SU-DHL-6 (cell line): ENCODE results near the gene MAPK13.

Experiments
- H2AFZ ChIP-seq: fragments of 200-600 bp; sonication (generic); 2 replicates; pipeline ENCODE4 v1.6.1; 2014; ENCODE audit warnings: low read depth, mild to moderate bottlenecking, moderate library complexity, mixed read lengths, antibody characterized with exemption, low read length; ENCODE audit not compliant: severe bottlenecking
- H3F3A ChIP-seq: fragments of 200-600 bp; shearing (Covaris generic); 2 replicates; pipeline ENCODE4 v1.6.0; 2016; ENCODE audit warnings: antibody characterized with exemption, mild to moderate bottlenecking; ENCODE audit not compliant: insufficient read depth
- H3K27ac ChIP-seq: fragments of 200-600 bp; sonication (generic); 2 replicates; pipeline ENCODE4 v1.5.1; 2016; ENCODE audit warnings: low read depth, mild to moderate bottlenecking, low read length, moderate library complexity, mixed read lengths
- H3K27me3 ChIP-seq: fragments of 200-600 bp; sonication (generic), shearing (Covaris generic); 2 replicates; pipeline ENCODE4 v1.6.0; 2014; ENCODE audit warnings: mild to moderate bottlenecking, low read length
- H3K36me3 ChIP-seq: fragments of 200-600 bp; sonication (generic); 2 replicates; pipeline ENCODE4 v1.6.1; 2014; ENCODE audit warnings: mild to moderate bottlenecking, low read length, mixed read lengths
- H3K4me2 ChIP-seq: fragments of 300-600, 200-600 bp; shearing (Covaris generic), sonication (generic); 2 replicates; pipeline ENCODE4 v1.6.0; 2014; ENCODE audit warnings: low read length, low read depth, mild to moderate bottlenecking; ENCODE audit not compliant: poor library complexity, severe bottlenecking
- H3K4me3 ChIP-seq: fragments of 200-600 bp; sonication (generic); 2 replicates; pipeline ENCODE4 v1.5.1; 2014; ENCODE audit warnings: antibody characterized with exemption, low read length, mild to moderate bottlenecking, mixed read lengths; ENCODE audit not compliant: insufficient read depth, poor library complexity, severe bottlenecking
- H3K79me2 ChIP-seq: fragments of 200-600 bp; sonication (generic); 2 replicates; pipeline ENCODE4 v1.6.1; 2014; ENCODE audit warnings: mild to moderate bottlenecking, low read length, moderate library complexity; ENCODE audit not compliant: insufficient read depth
- H3K9ac ChIP-seq: fragments of 200-600 bp; sonication (generic); 2 replicates; pipeline ENCODE4 v1.7.0; 2014; ENCODE audit warnings: mild to moderate bottlenecking, low read length
- H3K9me2 ChIP-seq: fragments of 200-600 bp; sonication (generic); replicated peaks from 2 replicates; pipeline ENCODE4 v1.6.1; 2014; ENCODE audit warnings: low read length; ENCODE audit not compliant: insufficient read depth
- H3K9me3 ChIP-seq: fragments of 200-600 bp; sonication (generic); 2 replicates; pipeline ENCODE4 v1.6.1; 2014; ENCODE audit warnings: low read length, mixed read lengths; ENCODE audit not compliant: insufficient read depth
- H4K20me1 ChIP-seq: fragments of 200-600 bp; sonication (generic); 2 replicates; pipeline ENCODE4 v1.6.1; 2014; ENCODE audit warnings: low read depth, mild to moderate bottlenecking, antibody characterized with exemption, low read length, moderate library complexity, mixed read lengths
- EZH2phosphoT487 ChIP-seq: fragments of 200-600 bp; sonication (generic), shearing (Covaris generic); conservative IDR thresholded peaks from 2 replicates; pipeline ENCODE4 v1.6.1; 2018; ENCODE audit warnings: mild to moderate bottlenecking, antibody characterized with exemption, low read length, moderate library complexity, mixed read lengths
- TF ChIP-seq, protein P1 (sequence below): fragments of 200-600 bp; sonication (generic); IDR thresholded peaks from one replicate; pipeline ENCODE4 v1.5.1; 2017; ENCODE audit warnings: antibody characterized with exemption, mild to moderate bottlenecking, low read length, moderate library complexity; ENCODE audit not compliant: insufficient read depth, poor library complexity, severe bottlenecking

Gene MAPK13

GRCh38 chr6:36089048-36089447 is 41.3 kb upstream of the MAPK13 start:
- Histone ChIP-seq H2AFZ (no peak overlapping the region), H4K20me1 (no peaks in the 10 kb centered on the region), H3K9me3 (no peaks in the 10 kb centered on the region), H3K4me2 (no peak overlapping the region), H3K36me3 (peaks cover 8% of the 10 kb centered on the region), H3K79me2 (no peaks in the 10 kb centered on the region), H3K9ac (no peak overlapping the region), H3K27me3 (no peaks in the 10 kb centered on the region), H3K4me3 (no peak overlapping the region), H3F3A (peaks cover 25% of the 10 kb centered on the region), H3K27ac (no peak overlapping the region), H3K9me2 (no peaks in the 10 kb centered on the region)
- TF ChIP-seq, protein P1, sequence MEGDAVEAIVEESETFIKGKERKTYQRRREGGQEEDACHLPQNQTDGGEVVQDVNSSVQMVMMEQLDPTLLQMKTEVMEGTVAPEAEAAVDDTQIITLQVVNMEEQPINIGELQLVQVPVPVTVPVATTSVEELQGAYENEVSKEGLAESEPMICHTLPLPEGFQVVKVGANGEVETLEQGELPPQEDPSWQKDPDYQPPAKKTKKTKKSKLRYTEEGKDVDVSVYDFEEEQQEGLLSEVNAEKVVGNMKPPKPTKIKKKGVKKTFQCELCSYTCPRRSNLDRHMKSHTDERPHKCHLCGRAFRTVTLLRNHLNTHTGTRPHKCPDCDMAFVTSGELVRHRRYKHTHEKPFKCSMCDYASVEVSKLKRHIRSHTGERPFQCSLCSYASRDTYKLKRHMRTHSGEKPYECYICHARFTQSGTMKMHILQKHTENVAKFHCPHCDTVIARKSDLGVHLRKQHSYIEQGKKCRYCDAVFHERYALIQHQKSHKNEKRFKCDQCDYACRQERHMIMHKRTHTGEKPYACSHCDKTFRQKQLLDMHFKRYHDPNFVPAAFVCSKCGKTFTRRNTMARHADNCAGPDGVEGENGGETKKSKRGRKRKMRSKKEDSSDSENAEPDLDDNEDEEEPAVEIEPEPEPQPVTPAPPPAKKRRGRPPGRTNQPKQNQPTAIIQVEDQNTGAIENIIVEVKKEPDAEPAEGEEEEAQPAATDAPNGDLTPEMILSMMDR = no peak
- TF ChIP-seq EZH2phosphoT487 = no peak

DNA sequence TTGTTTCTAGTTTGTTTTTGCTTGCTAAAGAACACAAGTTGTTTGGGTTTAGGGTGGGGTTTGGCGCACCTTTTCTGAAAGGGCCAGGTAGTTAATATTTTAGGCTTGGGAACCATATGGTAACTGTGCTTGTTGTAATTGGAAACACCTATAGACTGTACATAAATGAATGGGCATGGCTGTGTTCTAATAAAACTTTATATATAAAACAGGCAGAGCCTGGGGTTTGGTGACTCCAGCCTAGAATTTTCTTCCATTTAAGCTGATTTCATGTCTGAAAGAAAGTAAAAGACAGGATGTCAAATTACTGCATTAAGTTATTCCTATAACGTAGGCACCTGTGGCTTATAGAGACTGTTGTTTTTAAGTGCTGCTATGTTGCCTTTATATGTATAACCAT is 36.1 kb upstream of the MAPK13 start:
- Histone ChIP-seq H3K4me2 (no peak overlapping the region), H3K79me2 (no peaks in the 10 kb centered on the region), H3K9me3 (no peaks in the 10 kb centered on the region), H3K9ac (peak overlapping the region; percentile 20; the same call in 1 of the 2 replicates), H3K4me3 (no peak overlapping the region), H3K27ac (peak overlapping the region; percentile 61), H4K20me1 (no peaks in the 10 kb centered on the region), H3K36me3 (peaks cover 12% of the 10 kb centered on the region), H2AFZ (no peak overlapping the region), H3K9me2 (no peaks in the 10 kb centered on the region), H3K27me3 (no peaks in the 10 kb centered on the region), H3F3A (peaks cover 33% of the 10 kb centered on the region)
- TF ChIP-seq EZH2phosphoT487 = no peak

- peak overlapping the region; percentile 61 for H3K27ac ChIP-seq
- no peaks in the 10 kb centered on the region for H3K79me2 ChIP-seq
- H3K9me2 ChIP-seq = no peaks in the 10 kb centered on the region
- no peaks in the 10 kb centered on the region for H3K27me3 ChIP-seq
- peak overlapping the region; percentile 20 for H3K9ac ChIP-seq
- H3F3A ChIP-seq = peaks cover 27% of the 10 kb centered on the region
- H4K20me1 ChIP-seq = no peaks in the 10 kb centered on the region
- peak overlapping the region; percentile 60 for H2AFZ ChIP-seq
- no peak overlapping the region for H3K4me3 ChIP-seq
- H3K9me3 ChIP-seq = no peaks in the 10 kb centered on the region
- no peak for TF ChIP-seq EZH2phosphoT487
- TF ChIP-seq, protein P1 = peak; percentile 99
- H3K36me3 ChIP-seq = peaks cover 12% of the 10 kb centered on the region
- peak overlapping the region; percentile 39 for H3K4me2 ChIP-seq
These were observed 35.4 kb upstream of the MAPK13 start for GRCh38 chr6:36094753-36095496.
